HG03103 (cell line): Measurements from ENCODE around the gene IDH3G.

Experiments
- ATAC-seq: cut with Tn5 transposase; IDR thresholded peaks from one replicate; pipeline ENCODE4 v1.9.1; 2021; ENCODE audit warnings: low read depth; ENCODE audit not compliant: unreplicated experiment

The IDH3G gene

GRCh38 chrX:153736871-153737441, 57.2 kb downstream of the IDH3G start:
- no peak for ATAC-seq

- ATAC-seq: no peak
These were observed 57.9 kb downstream of the IDH3G start for GRCh38 chrX:153736071-153736820.
